K562 (cell line): ENCODE measurements around the gene GPR148. TPM values are rescaled to one million over a fixed set of nuclear protein-coding genes. Genes with fewer than 3 reads are reported as not detected.
A peak's percentile ranks its signal among the peaks of the same experiment; 100 is the strongest.

Experiments
- ATAC-seq: fragments of 200-7000 bp; cut with Tn5 transposase; 3 replicates; pipeline ENCODE4 v1.9.1; 2020; ENCODE audit warnings: moderate library complexity
- BruUV-seq: library from RNA; stranded (reverse); fragments of 400-500 nt; replicated peaks from 2 replicates; lab custom pipeline; 2021; lab: Mats Ljungman, UMichigan
- CTCF ChIA-PET: fragments of 300-600 bp; formaldehyde crosslinking; extraction: SDS; loops from one replicate; lab custom pipeline; 2021; ENCODE audit warnings: low intra/inter-chr PET ratio; lab: Yijun Ruan, JAX
- POLR2A ChIA-PET: fragments of 300-600, 350-650 bp; sonication (Branson Sonifier 250); formaldehyde crosslinking; extraction: SDS; loops from one replicate; lab custom pipeline; 2021; ENCODE audit warnings: antibody characterized with exemption, inconsistent platforms; lab: Yijun Ruan, JAX
- DNase-seq, 4 experiments: peaks; one replicate each; pipeline versions ENCODE4 v3.0.0 to v3.0.0-alpha.2; 2011 to 2018; ENCODE audit warnings: low spot score in 3 of 4, mixed read lengths in 3 of 4; ENCODE audit errors: extremely low read depth in 1 of 4
- FAIRE-seq: peaks from 2 replicates; lab custom pipeline; 2011; peaks lifted over from hg19 to GRCh38; lab: Jason Lieb, UNC
- H2AFZ ChIP-seq: 2 replicates; pipeline ENCODE4 v1.6.0; 2011; ENCODE audit warnings: low read depth, low read length, control low read depth, inconsistent platforms
- H3K27ac ChIP-seq: fragments of 200-600 bp; 3 replicates; pipeline ENCODE4 v1.8.0; 2011; ENCODE audit warnings: low read depth, mild to moderate bottlenecking, control low read depth, inconsistent platforms, low read length, moderate library complexity, mixed read lengths; ENCODE audit errors: extremely low read depth
- H3K27me3 ChIP-seq, 2 experiments: fragments of 300-600 bp in 1 of 2; 2 replicates in 1 of 2; 3 replicates in 1 of 2; pipeline versions ENCODE4 v1.6.0 to v1.8.0; 2011; ENCODE audit warnings: inconsistent platforms in 2 of 2, low read length in 2 of 2, mild to moderate bottlenecking in 1 of 2, mixed read lengths in 1 of 2, moderate library complexity in 1 of 2; ENCODE audit not compliant: control insufficient read depth in 2 of 2, insufficient read depth in 2 of 2
- H3K36me3 ChIP-seq: fragments of 300-600 bp; 3 replicates; pipeline ENCODE4 v1.8.0; 2011; ENCODE audit warnings: mild to moderate bottlenecking, low read length, inconsistent platforms; ENCODE audit not compliant: control insufficient read depth, insufficient read depth
- H3K4me1 ChIP-seq, 2 experiments: fragments of 200-600 bp in 1 of 2; replicated peaks in 1 of 2; 2 replicates in 1 of 2; 3 replicates in 1 of 2; pipeline versions ENCODE4 v1.5.1 to v1.8.0; 2011; ENCODE audit warnings: inconsistent platforms in 2 of 2, low read length in 2 of 2, mild to moderate bottlenecking in 1 of 2, mixed read lengths in 1 of 2, moderate library complexity in 1 of 2; ENCODE audit not compliant: control insufficient read depth in 2 of 2, insufficient read depth in 2 of 2
- H3K4me2 ChIP-seq: 2 replicates; pipeline ENCODE4 v1.6.1; 2011; ENCODE audit warnings: low read length, control low read depth, inconsistent platforms, mixed read lengths; ENCODE audit not compliant: insufficient read depth
- H3K4me3 ChIP-seq: fragments of 200-600 bp; sonication (generic), shearing (Covaris generic); 2 replicates; pipeline ENCODE4 v1.5.1; 2016; ENCODE audit warnings: control low read depth, inconsistent platforms
- H3K79me2 ChIP-seq: fragments of 200-600 bp; 3 replicates; pipeline ENCODE4 v1.8.0; 2011; ENCODE audit warnings: low read length, inconsistent platforms; ENCODE audit not compliant: control insufficient read depth, insufficient read depth
- H3K9ac ChIP-seq, 2 experiments: 2 replicates each; pipeline versions ENCODE4 v1.6.0 to v1.6.1; 2011; ENCODE audit warnings: low read depth in 2 of 2, low read length in 2 of 2, control low read depth in 1 of 2, inconsistent platforms in 1 of 2, mild to moderate bottlenecking in 1 of 2, mixed read lengths in 1 of 2; ENCODE audit not compliant: insufficient read depth in 1 of 2
- H3K9me1 ChIP-seq: one replicate; pipeline ENCODE4 v1.6.0; 2011; ENCODE audit warnings: inconsistent platforms, mild to moderate bottlenecking, low read length, moderate library complexity; ENCODE audit not compliant: control insufficient read depth, insufficient read depth
- H3K9me3 ChIP-seq: replicated peaks from 2 replicates; pipeline ENCODE4 v1.5.1; 2011; ENCODE audit warnings: low read depth, low read length, inconsistent platforms; ENCODE audit not compliant: control insufficient read depth, insufficient read depth
- H4K20me1 ChIP-seq: replicated peaks from 2 replicates; pipeline ENCODE4 v1.6.1; 2011; ENCODE audit warnings: low read length, inconsistent platforms, mixed read lengths; ENCODE audit not compliant: control insufficient read depth, insufficient read depth
- CBFA2T2 ChIP-seq: fragments of 450-650 bp; conservative IDR thresholded peaks from 2 replicates; pipeline ENCODE4 v1.6.1; 2017; ENCODE audit warnings: mild to moderate bottlenecking
- CBFA2T3 ChIP-seq: fragments of 450-650 bp; IDR thresholded peaks from 2 replicates; pipeline ENCODE4 v1.6.1; 2017
- CC2D1A ChIP-seq: fragments of 450-650 bp; IDR thresholded peaks from 2 replicates; pipeline ENCODE4 v1.6.1; 2017; ENCODE audit warnings: mild to moderate bottlenecking
- CREB3L1 ChIP-seq: fragments of 450-650 bp; IDR thresholded peaks from 2 replicates; pipeline ENCODE4 v1.6.1; 2014; ENCODE audit warnings: low read depth, mild to moderate bottlenecking, moderate library complexity, borderline replicate concordance
- EP300 ChIP-seq: IDR thresholded peaks from 2 replicates; pipeline ENCODE4 v1.6.1; 2012; ENCODE audit warnings: low read length, improper control_type of control experiment
- FOXK1 ChIP-seq: sonication (generic); formaldehyde crosslinking; IDR thresholded peaks from 2 replicates; pipeline ENCODE4 v1.8.0; 2022; ENCODE audit warnings: missing genetic modification reagents, mild to moderate bottlenecking, borderline replicate concordance
- GATAD2B ChIP-seq: fragments of 450-650 bp; IDR thresholded peaks from 2 replicates; pipeline ENCODE4 v1.6.1; 2017; ENCODE audit warnings: mild to moderate bottlenecking, borderline replicate concordance
- MED1 ChIP-seq: sonication (generic); formaldehyde crosslinking; IDR thresholded peaks from 2 replicates; pipeline ENCODE4 v1.8.1; 2023; ENCODE audit warnings: missing genetic modification reagents, borderline replicate concordance
- PHTF2 ChIP-seq: fragments of 250-450 bp; sonication (Bioruptor Pico); IDR thresholded peaks from 2 replicates; pipeline ENCODE4 v1.5.0; 2021; ENCODE audit warnings: mild to moderate bottlenecking
- SMAD1 ChIP-seq: fragments of 150-350 bp; IDR thresholded peaks from 2 replicates; pipeline ENCODE4 v1.6.1; 2014; ENCODE audit warnings: low read length, low read depth; ENCODE audit not compliant: partially characterized antibody
- SMARCA4 ChIP-seq: fragments of 450-650 bp; IDR thresholded peaks from 2 replicates; pipeline ENCODE4 v1.6.1; 2016
- STAT5A ChIP-seq: IDR thresholded peaks from 2 replicates; pipeline ENCODE4 v1.6.1; 2012; ENCODE audit warnings: low read length, inconsistent platforms, borderline replicate concordance
- TAL1 ChIP-seq: fragments of 450-650 bp; IDR thresholded peaks from 2 replicates; pipeline ENCODE4 v1.6.1; 2016; ENCODE audit warnings: mild to moderate bottlenecking
- TEAD4 ChIP-seq, 2 experiments: sonication (generic) in 1 of 2; formaldehyde crosslinking in 1 of 2; IDR thresholded peaks; 2 replicates each; pipeline versions ENCODE4 v1.6.1 to v1.8.0; 2012 to 2022; ENCODE audit warnings: borderline replicate concordance in 1 of 2, inconsistent platforms in 1 of 2, low read length in 1 of 2, mild to moderate bottlenecking in 1 of 2, missing genetic modification reagents in 1 of 2
- ZFP36 ChIP-seq: fragments of 150-350 bp; IDR thresholded peaks from 2 replicates; pipeline ENCODE4 v1.6.1; 2018; ENCODE audit warnings: low read length, low read depth; ENCODE audit not compliant: partially characterized antibody
- ZNF41 ChIP-seq: fragments of 250-450 bp; sonication (Bioruptor Pico); conservative IDR thresholded peaks from 2 replicates; pipeline ENCODE4 v1.4.0; 2020; ENCODE audit warnings: mild to moderate bottlenecking
- WGBS: fragments of 100-300 bp; shearing (Covaris generic); methylation state at CpG from one replicate; pipeline ENCODE4 v1.1.6; 2016; ENCODE audit warnings: low coverage, mixed read lengths; ENCODE audit not compliant: insufficient coverage; ENCODE audit errors: missing lambda C conversion rate; 5-methylcytosine and 5-hydroxymethylcytosine counted together
- in situ Hi-C: fragments of 300-500 bp; cut with MboI; formaldehyde crosslinking; loops from 4 replicates; pipeline ENCODE4 v1.15.0; 2018; ENCODE audit warnings: inconsistent platforms, mixed read lengths
- intact Hi-C: fragments of 100-400 bp; cut with micrococcal nuclease; formaldehyde crosslinking; loops from 2 replicates; pipeline ENCODE4 v1.14.2; 2022
- polyA plus RNA-seq, 8 experiments: library from polyadenylated mRNA; depleted of rRNA in 4 of 8; stranded (reverse) in 5 of 8; unstranded in 3 of 8; fragments of >200 nt; fragmentation: Nextera tagmentation in 2 of 8; fragmentation: Illumina TruSeq in 1 of 8; extraction: Ambion mirVana in 2 of 8; extraction: Trizol in 1 of 8; gene quantifications; 2 replicates each; pipeline versions ENCODE4 v1.2.1 to v1.2.3, GENCODE V29; 2011 to 2014; ENCODE audit warnings: inconsistent platforms in 1 of 8, missing spikeins in 1 of 8
- total RNA-seq, 7 experiments: library from RNA; depleted of rRNA in 6 of 7; stranded (reverse); fragments of >200 nt in 6 of 7; fragmentation: Illumina TruSeq in 2 of 7; extraction: Trizol in 2 of 7; gene quantifications; 2 replicates each; pipeline versions ENCODE4 v1.2.1 to v1.2.3, GENCODE V29; 2011 to 2021; ENCODE audit warnings: low replicate concordance in 1 of 7
- TF ChIP-seq, protein P1 (sequence below): fragments of 450-650 bp; formaldehyde crosslinking; IDR thresholded peaks from 2 replicates; pipeline ENCODE4 v1.4.0; 2022; ENCODE audit warnings: mild to moderate bottlenecking, moderate library complexity
- TF ChIP-seq, protein P2 (sequence below): conservative IDR thresholded peaks from 2 replicates; pipeline ENCODE4 v1.6.1; 2011; ENCODE audit warnings: low read depth, mild to moderate bottlenecking, low read length; ENCODE audit not compliant: control insufficient read depth

GPR148 gene
- total and polyA plus RNA-seq, 9 of the 15 experiments (the other 6 are each of a cell fraction or from before 2014, with no cell fraction given): not detected

GRCh38 chr2:130769343-130769907 lies 40.6 kb downstream of the GPR148 start:
- peaks cover 0 to 25% of the 10 kb centered on the region in 2 experiments; a peak in 2 of 5 replicates for H3K27me3 ChIP-seq
- H4K20me1 ChIP-seq: peaks cover 10% of the 10 kb centered on the region; the same call in 1 of the 2 replicates
- POLR2A ChIA-PET: interaction anchor here (0.9 to 1.0 kb wide), 2 partner anchors 28 to 248 kb away, joined by 4 to 5 read pairs; no protein-coding TSS in a partner anchor
- no peak overlapping the region for H3K27ac ChIP-seq
- H3K4me1 ChIP-seq: peaks cover 5 to 6% of the 10 kb centered on the region in 2 experiments; a peak in 3 of 5 replicates
- BruUV-seq: no TSS peak
- ATAC-seq (peak; percentile 51), FAIRE-seq (peak; percentile 73), DNase-seq (peak in 2 of 4 experiments; percentile 34 to 37)
- CTCF ChIA-PET: no interaction called here
- 0 out of 2 replicates have a peak overlapping the region, but pooled peaks have one; percentile 24 for H3K4me2 ChIP-seq
- in situ Hi-C loops: no loop called here
- WGBS: 6% methylated on average over 7 of the region's 7 CpGs
- no peaks in the 10 kb centered on the region for H3K9me3 ChIP-seq
- H2AFZ ChIP-seq: peak overlapping the region; percentile 28; the same call in 1 of the 2 replicates
- no peaks in the 10 kb centered on the region for H3K9me1 ChIP-seq
- peak overlapping the region in 1 of 2 experiments; percentile 64; a peak in 1 of 4 replicates for H3K9ac ChIP-seq
- no peaks in the 10 kb centered on the region for H3K79me2 ChIP-seq
- no peak overlapping the region for H3K4me3 ChIP-seq
- H3K36me3 ChIP-seq: no peaks in the 10 kb centered on the region
- intact Hi-C loops: no loop called here
- TF ChIP-seq TAL1: peak; percentile 75
- peak; percentile 67 for TF ChIP-seq EP300
- no peak for TF ChIP-seq PHTF2 (CRISPR knock-in tag)
- TF ChIP-seq, protein P1, sequence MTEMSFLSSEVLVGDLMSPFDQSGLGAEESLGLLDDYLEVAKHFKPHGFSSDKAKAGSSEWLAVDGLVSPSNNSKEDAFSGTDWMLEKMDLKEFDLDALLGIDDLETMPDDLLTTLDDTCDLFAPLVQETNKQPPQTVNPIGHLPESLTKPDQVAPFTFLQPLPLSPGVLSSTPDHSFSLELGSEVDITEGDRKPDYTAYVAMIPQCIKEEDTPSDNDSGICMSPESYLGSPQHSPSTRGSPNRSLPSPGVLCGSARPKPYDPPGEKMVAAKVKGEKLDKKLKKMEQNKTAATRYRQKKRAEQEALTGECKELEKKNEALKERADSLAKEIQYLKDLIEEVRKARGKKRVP (CRISPR knock-in tag): no peak
- TF ChIP-seq GATAD2B: no peak
- peak; percentile 68 for TF ChIP-seq CBFA2T3
- peak; percentile 59; the same call in 1 of the 2 replicates for TF ChIP-seq CREB3L1
- no peak for TF ChIP-seq ZNF41 (CRISPR knock-in tag)
- TF ChIP-seq SMARCA4: peak; percentile 45; the same call in 1 of the 2 replicates
- TF ChIP-seq MED1: no peak
- peak; percentile 40 for TF ChIP-seq CBFA2T2
- peak; percentile 33; the same call in 1 of the 2 replicates for TF ChIP-seq TEAD4 (IDR thresholded peaks at IDR 0.05; ENCODE audit: low read length)
- no peak for TF ChIP-seq TEAD4 (CRISPR knock-in tag; IDR thresholded peaks at IDR 0.05; ENCODE audit: borderline replicate concordance)
- TF ChIP-seq, protein P2, sequence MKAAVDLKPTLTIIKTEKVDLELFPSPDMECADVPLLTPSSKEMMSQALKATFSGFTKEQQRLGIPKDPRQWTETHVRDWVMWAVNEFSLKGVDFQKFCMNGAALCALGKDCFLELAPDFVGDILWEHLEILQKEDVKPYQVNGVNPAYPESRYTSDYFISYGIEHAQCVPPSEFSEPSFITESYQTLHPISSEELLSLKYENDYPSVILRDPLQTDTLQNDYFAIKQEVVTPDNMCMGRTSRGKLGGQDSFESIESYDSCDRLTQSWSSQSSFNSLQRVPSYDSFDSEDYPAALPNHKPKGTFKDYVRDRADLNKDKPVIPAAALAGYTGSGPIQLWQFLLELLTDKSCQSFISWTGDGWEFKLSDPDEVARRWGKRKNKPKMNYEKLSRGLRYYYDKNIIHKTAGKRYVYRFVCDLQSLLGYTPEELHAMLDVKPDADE: no peak
- no peak for TF ChIP-seq FOXK1 (CRISPR knock-in tag)
- TF ChIP-seq SMAD1: no peak
- peak; percentile 50; the same call in 1 of the 2 replicates for TF ChIP-seq STAT5A
- no peak for TF ChIP-seq ZFP36
- TF ChIP-seq CC2D1A: no peak
